KOPT-K1 (cell line): ENCODE measurements around the gene RNPEPL1.
A peak's percentile ranks its signal among the peaks of the same experiment; 100 is the strongest.
"Not testable (repeated sequence)": the region's sequence is repeated elsewhere in the genome, so short reads cannot be mapped to it uniquely, and the experiment has no call there.

Experiments
- H3K27ac ChIP-seq: fragments of 200-600 bp; sonication (generic); 2 replicates; pipeline ENCODE4 v1.5.1; 2016; ENCODE audit warnings: antibody characterized with exemption, mild to moderate bottlenecking, low read depth, low read length; ENCODE audit not compliant: poor library complexity, severe bottlenecking
- H3K36me3 ChIP-seq: fragments of 200-600 bp; sonication (generic); 2 replicates; pipeline ENCODE4 v1.5.1; 2017; ENCODE audit warnings: antibody characterized with exemption, mild to moderate bottlenecking, low read length, moderate library complexity; ENCODE audit not compliant: insufficient read depth
- H3K9me3 ChIP-seq: fragments of 200-600 bp; sonication (generic); 2 replicates; pipeline ENCODE4 v1.5.1; 2017; ENCODE audit warnings: antibody characterized with exemption, low read length, mild to moderate bottlenecking; ENCODE audit not compliant: insufficient read depth, poor library complexity, severe bottlenecking

Gene RNPEPL1

GRCh38 chr2:240567872-240568677 lies at the start of gene RNPEPL1:
RNPEPL1 (plus strand) TSS chr2:240568484; CDS start chr2:240568587, 103 bp downstream.
- peaks cover 14% of the 10 kb centered on the region; the same call in 1 of the 2 replicates for H3K36me3 ChIP-seq
- H3K9me3 ChIP-seq, result no peaks in the 10 kb centered on the region
- H3K27ac ChIP-seq, result peak within 1 kb of the TSS; percentile 59

- Histone ChIP-seq H3K36me3 (peaks cover 56% of the 10 kb centered on the region), H3K9me3 (peaks cover 21% of the 10 kb centered on the region), H3K27ac (no peak overlapping the region)
Measured at GRCh38 chr2:240518981-240519380, 49.3 kb upstream of the RNPEPL1 start.

GRCh38 chr2:240519396-240520129 lies 48.7 kb upstream of the RNPEPL1 start:
- H3K27ac ChIP-seq, result no peak overlapping the region
- H3K9me3 ChIP-seq, result peaks cover 27% of the 10 kb centered on the region
- peaks cover 62% of the 10 kb centered on the region for H3K36me3 ChIP-seq

- no peak overlapping the region for H3K27ac ChIP-seq
- peaks cover 70% of the 10 kb centered on the region for H3K36me3 ChIP-seq
- H3K9me3 ChIP-seq, result peaks cover 35% of the 10 kb centered on the region
Measured at GRCh38 chr2:240520130-240520973, 47.9 kb upstream of the RNPEPL1 start.

GRCh38 chr2:240520974-240521350 lies 47.3 kb upstream of the RNPEPL1 start:
- H3K9me3 ChIP-seq, result peaks cover 41% of the 10 kb centered on the region
- H3K36me3 ChIP-seq, result peaks cover 76% of the 10 kb centered on the region

GRCh38 chr2:240521885-240522284 lies 46.4 kb upstream of the RNPEPL1 start:
- peaks cover 50% of the 10 kb centered on the region for H3K9me3 ChIP-seq
- not testable (repeated sequence) for H3K27ac ChIP-seq
- peaks cover 81% of the 10 kb centered on the region for H3K36me3 ChIP-seq

More at GRCh38 chr2:240520974-240521350, 47.3 kb upstream of the RNPEPL1 start:
- no peak overlapping the region for H3K27ac ChIP-seq

GRCh38 chr2:240522406-240522805 lies 45.9 kb upstream of the RNPEPL1 start:
- peaks cover 55% of the 10 kb centered on the region for H3K9me3 ChIP-seq
- peaks cover 83% of the 10 kb centered on the region for H3K36me3 ChIP-seq
- no peak overlapping the region for H3K27ac ChIP-seq

- H3K27ac ChIP-seq, result no peak overlapping the region
Measured at GRCh38 chr2:240523451-240524281, 44.6 kb upstream of the RNPEPL1 start.

GRCh38 chr2:240524963-240525718 lies 43.1 kb upstream of the RNPEPL1 start:
- Histone ChIP-seq H3K27ac (no peak overlapping the region), H3K9me3 (peaks cover 71% of the 10 kb centered on the region), H3K36me3 (peaks cover 86% of the 10 kb centered on the region)

More at GRCh38 chr2:240523451-240524281, 44.6 kb upstream of the RNPEPL1 start:
- Histone ChIP-seq H3K9me3 (peaks cover 56% of the 10 kb centered on the region), H3K36me3 (peaks cover 86% of the 10 kb centered on the region)

- H3K36me3 ChIP-seq, result peaks cover 85% of the 10 kb centered on the region
- H3K27ac ChIP-seq, result no peak overlapping the region
- H3K9me3 ChIP-seq, result peaks cover 77% of the 10 kb centered on the region
Measured at GRCh38 chr2:240525802-240526201, 42.5 kb upstream of the RNPEPL1 start.

GRCh38 chr2:240526521-240526920 lies 41.8 kb upstream of the RNPEPL1 start:
- H3K27ac ChIP-seq, result no peak overlapping the region
- peaks cover 84% of the 10 kb centered on the region for H3K9me3 ChIP-seq
- H3K36me3 ChIP-seq, result peaks cover 91% of the 10 kb centered on the region

- H3K27ac ChIP-seq, result no peak overlapping the region
- H3K36me3 ChIP-seq, result peaks cover 91% of the 10 kb centered on the region
- peaks cover 88% of the 10 kb centered on the region for H3K9me3 ChIP-seq
Measured at GRCh38 chr2:240527153-240527750, 41.0 kb upstream of the RNPEPL1 start.

GRCh38 chr2:240528406-240529040 lies 39.8 kb upstream of the RNPEPL1 start:
- Histone ChIP-seq H3K9me3 (peaks cover 84% of the 10 kb centered on the region), H3K36me3 (peaks cover 90% of the 10 kb centered on the region), H3K27ac (no peak overlapping the region)
